HepG2 (cell line): Measurements from ENCODE around the gene SLC25A19.

ENCODE experiments used
- ATF2 ChIP-seq: sonication (generic); formaldehyde crosslinking; IDR thresholded peaks from 2 replicates; pipeline ENCODE4 v1.4.0; 2020; ENCODE audit warnings: missing genetic modification reagents
- ATM ChIP-seq: fragments of 450-650 bp; IDR thresholded peaks from 2 replicates; pipeline ENCODE4 v1.7.1; 2017; ENCODE audit warnings: mild to moderate bottlenecking, borderline replicate concordance
- CTCF ChIP-seq: sonication (generic); formaldehyde crosslinking; IDR thresholded peaks from 2 replicates; pipeline ENCODE4 v1.5.0; 2020; ENCODE audit warnings: mild to moderate bottlenecking, missing genetic modification reagents, moderate library complexity
- MAX ChIP-seq: IDR thresholded peaks from 2 replicates; pipeline ENCODE4 v1.6.1; 2012; ENCODE audit warnings: inconsistent platforms
- MED8 ChIP-seq: sonication (generic); formaldehyde crosslinking; IDR thresholded peaks from 2 replicates; pipeline ENCODE4 v1.8.1; 2023; ENCODE audit warnings: mild to moderate bottlenecking, missing genetic modification reagents; ENCODE audit not compliant: insufficient replicate concordance
- NR1H2 ChIP-seq: sonication (generic); formaldehyde crosslinking; IDR thresholded peaks from 2 replicates; pipeline ENCODE4 v1.8.1; 2022; ENCODE audit warnings: low read depth, missing genetic modification reagents, borderline replicate concordance
- SNAI1 ChIP-seq: sonication (generic); formaldehyde crosslinking; IDR thresholded peaks from 2 replicates; pipeline ENCODE4 v1.5.0; 2020; ENCODE audit warnings: mild to moderate bottlenecking, missing genetic modification reagents, borderline replicate concordance
- ZNF503 ChIP-seq: sonication (generic); formaldehyde crosslinking; IDR thresholded peaks from 2 replicates; pipeline ENCODE4 v1.4.0; 2020; ENCODE audit warnings: missing genetic modification reagents
- ZNF790 ChIP-seq: sonication (generic); formaldehyde crosslinking; IDR thresholded peaks from 2 replicates; pipeline ENCODE4 v1.8.0; 2022; ENCODE audit warnings: missing genetic modification reagents, mild to moderate bottlenecking, borderline replicate concordance

GRCh38 chr17:75237100-75238014, 51.9 kb downstream of the SLC25A19 start:
- no peak for TF ChIP-seq ZNF790 (CRISPR knock-in tag)
- TF ChIP-seq MAX: no peak
- no peak for TF ChIP-seq ATM
- TF ChIP-seq MED8: no peak
- no peak for TF ChIP-seq NR1H2
- no peak for TF ChIP-seq SNAI1 (CRISPR knock-in tag)
- no peak for TF ChIP-seq CTCF (CRISPR knock-in tag)
- no peak for TF ChIP-seq ATF2 (CRISPR knock-in tag)
- no peak for TF ChIP-seq ZNF503 (CRISPR knock-in tag)
